ENCODE measurements around the gene ATP11B. TPM values are rescaled to one million over a fixed set of nuclear protein-coding genes. Genes with fewer than 3 reads are reported as not detected.
A peak's percentile ranks its signal among the peaks of the same experiment; 100 is the strongest.

The ATP11B gene
- total and polyA plus RNA-seq, 9 of the 15 experiments (the other 6 are each of a cell fraction or from before 2014, with no cell fraction given), result 11.9 to 68.7 (median 41.8) TPM

- TF ChIP-seq ZHX1 (conservative IDR thresholded peaks at IDR 0.05; ENCODE audit: low read length), result no peak
- TF ChIP-seq ZNF449 (CRISPR knock-in tag; IDR thresholded peaks at IDR 0.05), result no peak
- no peak for TF ChIP-seq ZBTB12 (CRISPR knock-in tag; IDR thresholded peaks at IDR 0.05)
- TF ChIP-seq CTCFL (IDR thresholded peaks at IDR 0.05; ENCODE audit: borderline replicate concordance, insufficient read depth, low read depth, low read length, poor library complexity, severe bottlenecking), result no peak
- no peak for TF ChIP-seq CHD4 (IDR thresholded peaks at IDR 0.05; ENCODE audit: insufficient read depth, insufficient replicate concordance, low read depth, low read length, poor library complexity, severe bottlenecking)
- no peak for TF ChIP-seq ZNF239 (CRISPR knock-in tag; IDR thresholded peaks at IDR 0.05)
- TF ChIP-seq MAFK (IDR thresholded peaks at IDR 0.05; ENCODE audit: low read length), result no peak
- no peak for TF ChIP-seq NCOA1 (IDR thresholded peaks at IDR 0.05; ENCODE audit: low read depth)
- no peak for TF ChIP-seq MCM2 (IDR thresholded peaks at IDR 0.05; ENCODE audit: low read depth)
- TF ChIP-seq ZNF3 (CRISPR knock-in tag; IDR thresholded peaks at IDR 0.05), result no peak
- TF ChIP-seq BRF1 (IDR thresholded peaks at IDR 0.05; ENCODE audit: borderline replicate concordance, extremely low read depth, insufficient read length), result no peak
- TF ChIP-seq PCBP1 (IDR thresholded peaks at IDR 0.05; ENCODE audit: low read depth, low read length, poor library complexity, severe bottlenecking), result no peak
- TF ChIP-seq ZNF589 (CRISPR knock-in tag; IDR thresholded peaks at IDR 0.05; ENCODE audit: low read depth), result no peak
- no peak for TF ChIP-seq BCL6 (CRISPR knock-in tag; IDR thresholded peaks at IDR 0.05)
- TF ChIP-seq ILK (tag; IDR thresholded peaks at IDR 0.05; ENCODE audit: borderline replicate concordance, low read depth), result no peak
- TF ChIP-seq ZNF586 (CRISPR knock-in tag; conservative IDR thresholded peaks at IDR 0.05), result no peak
- peak; percentile 72 for TF ChIP-seq CBFA2T3 (IDR thresholded peaks at IDR 0.05)
- no peak for TF ChIP-seq NR2C2 (CRISPR knock-in tag; IDR thresholded peaks at IDR 0.05)
- TF ChIP-seq NR2C2 (tag; IDR thresholded peaks at IDR 0.05), result peak; percentile 57; the same call in 1 of the 2 replicates
- TF ChIP-seq NFRKB (IDR thresholded peaks at IDR 0.05; ENCODE audit: low read depth), result no peak
Observed at GRCh38 chr3:182760576-182761164, 32.6 kb upstream of the ATP11B start (continued).
